Mucosa of descending colon (tissue), 3 donors: ENCODE measurements around the gene CACNG6. TPM values are rescaled to one million over a fixed set of nuclear protein-coding genes. Genes with fewer than 3 reads are reported as not detected.

Source experiments
- ATAC-seq: fragments of 200-7000 bp; cut with Tn5 transposase; one replicate; pipeline ENCODE4 v1.9.1; 2020; ENCODE audit warnings: mild to moderate bottlenecking, moderate library complexity
- DNase-seq, 3 donors: peaks; one replicate each; pipeline ENCODE4 v3.0.0-alpha.2; 2020
- H3K36me3 ChIP-seq: fragments of 200-600 bp; one replicate; pipeline ENCODE4 v1.8.0; 2021; ENCODE audit warnings: low read depth, mild to moderate bottlenecking
- H3K4me1 ChIP-seq: fragments of 200-600 bp; one replicate; pipeline ENCODE4 v1.8.0; 2021; ENCODE audit warnings: low read depth, mild to moderate bottlenecking
- H3K4me3 ChIP-seq: fragments of 200-600 bp; one replicate; pipeline ENCODE4 v1.8.0; 2021; ENCODE audit warnings: mild to moderate bottlenecking
- H3K9me3 ChIP-seq: fragments of 200-600 bp; one replicate; pipeline ENCODE4 v1.8.0; 2021; ENCODE audit warnings: mild to moderate bottlenecking
- intact Hi-C, 2 donors: fragments of 100-400 bp; cut with DNase I in 1 of 2; cut with micrococcal nuclease in 1 of 2; formaldehyde crosslinking; loops; one replicate each; pipeline versions ENCODE4 v1.11.0 to v1.11.1; 2022; cut with DNase I, micrococcal nuclease
- total RNA-seq, 3 donors: library from RNA; stranded (reverse); fragmentation: NEBNext Ultra II Directional in 2 of 3; extraction: Animal tissue kit (Norgen Biotek cat#: 25700) in 2 of 3; gene quantifications; one replicate each; pipeline versions ENCODE4 v1.2.1 to v1.2.4, GENCODE V29; 2021 to 2023
- TF ChIP-seq, protein P1 (sequence below): fragments of 200-600 bp; IDR thresholded peaks from one replicate; pipeline ENCODE4 v1.8.0; 2022; ENCODE audit warnings: antibody characterized with exemption, mild to moderate bottlenecking
- donor health status: DM: no; HTN: no; CAD: no; lungs with moderate emphysema.
- donor health status: DM: no; HTN: no; CAD: no.
- donor health status: DM: no; HTN: yes; CAD: no.

Gene CACNG6
- total RNA-seq, 3 donors from 2014 or later, result not detected

DNA sequence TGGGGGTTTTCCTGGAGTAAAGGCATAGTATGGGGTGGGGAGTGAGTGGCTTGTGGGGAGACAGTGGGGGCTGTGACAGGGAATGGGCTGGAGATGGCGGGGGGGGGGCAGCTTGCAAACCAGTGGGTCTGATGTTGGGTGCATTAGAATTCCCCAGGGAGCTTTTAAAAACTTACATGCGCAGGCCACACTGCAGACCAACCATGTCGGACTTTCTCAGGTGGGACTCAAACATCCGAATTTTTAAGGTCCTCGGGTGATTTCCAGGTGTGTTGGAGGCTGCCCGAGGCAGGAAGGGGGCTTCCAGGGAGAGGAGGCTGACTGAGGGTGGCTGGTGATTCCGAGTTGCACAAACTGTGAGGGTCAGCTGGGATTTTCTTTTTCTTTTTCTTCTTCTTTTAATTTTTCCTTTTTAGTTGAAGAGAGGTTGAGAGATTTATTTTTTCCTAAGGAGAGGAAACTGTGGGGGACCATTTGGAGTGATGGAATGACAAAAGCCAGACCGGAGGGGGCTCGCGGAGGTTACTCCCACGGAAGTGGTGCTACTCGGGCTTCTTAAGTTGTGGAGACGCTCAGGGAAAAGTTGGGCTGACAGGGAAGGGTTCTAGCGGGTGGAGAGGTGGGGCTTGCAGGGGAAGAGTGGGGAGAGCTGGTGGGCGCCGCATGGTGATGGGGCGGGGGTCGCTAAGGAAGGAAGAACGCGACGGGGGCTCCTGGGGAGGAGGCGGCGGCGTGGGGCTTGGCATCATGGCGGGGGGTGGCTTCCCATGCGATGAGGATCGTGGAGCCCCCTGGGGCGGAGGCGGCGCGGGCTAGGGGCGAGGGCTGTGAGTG lies 29.7 kb upstream of the CACNG6 start:
- DNase-seq (no peak), ATAC-seq (no peak)
- no peaks in the 10 kb centered on the region for H3K9me3 ChIP-seq
- intact Hi-C loops, result no loop called here
- H3K4me1 ChIP-seq, result no peaks in the 10 kb centered on the region
- TF ChIP-seq, protein P1, sequence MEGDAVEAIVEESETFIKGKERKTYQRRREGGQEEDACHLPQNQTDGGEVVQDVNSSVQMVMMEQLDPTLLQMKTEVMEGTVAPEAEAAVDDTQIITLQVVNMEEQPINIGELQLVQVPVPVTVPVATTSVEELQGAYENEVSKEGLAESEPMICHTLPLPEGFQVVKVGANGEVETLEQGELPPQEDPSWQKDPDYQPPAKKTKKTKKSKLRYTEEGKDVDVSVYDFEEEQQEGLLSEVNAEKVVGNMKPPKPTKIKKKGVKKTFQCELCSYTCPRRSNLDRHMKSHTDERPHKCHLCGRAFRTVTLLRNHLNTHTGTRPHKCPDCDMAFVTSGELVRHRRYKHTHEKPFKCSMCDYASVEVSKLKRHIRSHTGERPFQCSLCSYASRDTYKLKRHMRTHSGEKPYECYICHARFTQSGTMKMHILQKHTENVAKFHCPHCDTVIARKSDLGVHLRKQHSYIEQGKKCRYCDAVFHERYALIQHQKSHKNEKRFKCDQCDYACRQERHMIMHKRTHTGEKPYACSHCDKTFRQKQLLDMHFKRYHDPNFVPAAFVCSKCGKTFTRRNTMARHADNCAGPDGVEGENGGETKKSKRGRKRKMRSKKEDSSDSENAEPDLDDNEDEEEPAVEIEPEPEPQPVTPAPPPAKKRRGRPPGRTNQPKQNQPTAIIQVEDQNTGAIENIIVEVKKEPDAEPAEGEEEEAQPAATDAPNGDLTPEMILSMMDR, result no peak
- no peaks in the 10 kb centered on the region for H3K36me3 ChIP-seq
- H3K4me3 ChIP-seq, result no peak overlapping the region

DNA sequence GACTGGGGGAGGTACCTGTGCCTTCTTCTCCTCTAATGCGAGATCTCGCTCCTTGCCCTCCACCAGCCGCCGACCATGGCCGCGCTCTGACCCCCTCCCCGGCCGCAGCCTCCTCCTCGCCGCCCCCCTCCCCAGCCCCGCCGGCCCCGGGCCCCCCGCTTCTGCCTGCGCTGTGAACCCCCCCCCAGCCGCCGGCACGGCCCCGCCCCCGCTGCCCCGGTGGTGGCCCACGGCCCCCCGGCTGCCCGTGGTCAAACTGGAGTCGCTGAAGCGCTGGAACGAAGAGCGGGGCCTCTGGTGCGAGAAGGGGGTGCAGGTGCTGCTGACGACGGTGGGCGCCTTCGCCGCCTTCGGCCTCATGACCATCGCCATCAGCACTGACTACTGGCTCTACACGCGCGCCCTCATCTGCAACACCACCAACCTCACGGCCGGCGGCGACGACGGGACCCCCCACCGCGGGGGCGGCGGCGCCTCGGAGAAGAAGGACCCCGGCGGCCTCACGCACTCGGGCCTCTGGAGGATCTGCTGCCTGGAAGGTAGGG lies 28.5 kb upstream of the CACNG6 start, which contains the start of gene CACNG8:
Gene CACNG8, plus strand, starts transcription at position 51 of the 545 bp plus-strand sequence.
- DNase-seq (no peak), ATAC-seq (no peak)
- H3K4me3 ChIP-seq, result no peak within 1 kb of the TSS
- TF ChIP-seq, protein P1, result no peak
- H3K9me3 ChIP-seq, result no peaks in the 10 kb centered on the region
- intact Hi-C loops, result no loop called here
- no peaks in the 10 kb centered on the region for H3K36me3 ChIP-seq
- no peaks in the 10 kb centered on the region for H3K4me1 ChIP-seq

DNA sequence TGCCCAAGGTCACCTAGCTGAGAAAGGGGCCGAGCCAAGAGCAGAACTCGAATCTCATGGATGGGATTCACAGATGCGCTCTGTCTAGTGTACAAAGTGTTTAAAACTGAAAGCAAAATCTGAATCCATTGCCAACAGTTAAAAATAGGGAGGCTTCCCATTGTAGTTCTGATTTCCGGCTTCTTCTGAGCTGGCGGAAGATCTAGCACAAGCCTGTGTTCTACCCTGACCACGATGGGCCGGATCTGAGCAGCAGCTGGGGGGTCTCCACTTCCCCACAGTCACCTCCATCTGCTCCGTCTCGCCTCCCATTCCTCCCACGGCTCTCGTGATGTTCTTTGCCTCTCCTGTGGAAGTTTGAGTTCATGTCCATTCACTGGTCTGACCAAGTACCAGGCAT lies 26.3 kb upstream of the CACNG6 start:
- intact Hi-C loops, result no loop called here
- no peak for DNase-seq
- TF ChIP-seq, protein P1, result no peak
- Histone ChIP-seq H3K4me1 (no peaks in the 10 kb centered on the region), H3K36me3 (no peaks in the 10 kb centered on the region), H3K4me3 (no peak overlapping the region), H3K9me3 (no peaks in the 10 kb centered on the region)
- ATAC-seq, result no peak

DNA sequence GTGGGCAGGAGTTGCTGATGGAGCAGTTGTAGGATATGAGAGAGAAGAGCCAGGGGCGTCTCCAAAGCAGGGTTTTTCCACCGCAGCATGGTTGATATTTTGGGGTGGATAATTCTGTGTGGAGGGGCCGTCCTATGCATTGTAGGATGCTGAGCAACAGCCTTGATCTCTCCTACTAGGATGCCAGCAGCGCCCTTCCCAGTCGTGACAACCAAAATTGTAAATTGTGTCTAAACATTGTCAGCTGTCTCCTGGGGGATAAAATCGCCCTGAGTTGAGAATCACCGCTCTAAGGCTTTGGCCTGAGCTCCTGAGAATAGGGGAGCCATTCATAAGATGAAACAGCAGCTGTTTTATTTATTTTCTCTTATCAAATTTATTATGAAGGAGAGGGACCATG lies 24.5 kb upstream of the CACNG6 start:
- no peaks in the 10 kb centered on the region for H3K4me1 ChIP-seq
- H3K36me3 ChIP-seq, result no peaks in the 10 kb centered on the region
- no peaks in the 10 kb centered on the region for H3K9me3 ChIP-seq
- no peak for DNase-seq
- intact Hi-C loops, result no loop called here
- ATAC-seq, result no peak
- H3K4me3 ChIP-seq, result no peak overlapping the region
- TF ChIP-seq, protein P1, result no peak

DNA sequence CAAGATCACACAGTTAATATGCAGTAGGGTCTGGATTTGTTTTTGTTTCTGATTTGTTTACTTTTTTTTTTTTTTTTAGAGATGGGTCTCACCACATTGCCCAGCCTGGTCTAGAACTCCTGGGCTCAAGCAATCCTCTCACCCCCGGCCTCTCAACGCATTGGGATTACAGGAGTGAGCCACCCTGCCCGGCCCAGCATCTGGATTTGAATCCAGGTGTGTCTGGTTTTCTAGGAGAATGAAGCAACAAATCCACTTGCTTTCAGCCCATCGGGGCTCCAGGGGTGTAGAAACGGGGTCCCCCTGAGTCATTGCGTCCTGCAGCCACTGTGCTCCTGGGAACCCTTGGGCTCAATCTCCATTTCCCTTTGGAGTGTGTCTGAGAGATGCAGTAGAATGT lies 22.1 kb upstream of the CACNG6 start:
- Histone ChIP-seq H3K4me3 (no peak overlapping the region), H3K36me3 (no peaks in the 10 kb centered on the region), H3K9me3 (no peaks in the 10 kb centered on the region), H3K4me1 (no peaks in the 10 kb centered on the region)
- ATAC-seq, result no peak
- TF ChIP-seq, protein P1, result no peak
- no peak for DNase-seq
- intact Hi-C loops, result no loop called here
